NCI-H2196 (cell line): ENCODE data around the gene SLC22A2.

Source experiments
- DNase-seq: peaks from one replicate; lab custom pipeline; 2025; ENCODE audit not compliant: unreplicated experiment; lab: John Stamatoyannopoulos, UW

The SLC22A2 gene

DNA sequence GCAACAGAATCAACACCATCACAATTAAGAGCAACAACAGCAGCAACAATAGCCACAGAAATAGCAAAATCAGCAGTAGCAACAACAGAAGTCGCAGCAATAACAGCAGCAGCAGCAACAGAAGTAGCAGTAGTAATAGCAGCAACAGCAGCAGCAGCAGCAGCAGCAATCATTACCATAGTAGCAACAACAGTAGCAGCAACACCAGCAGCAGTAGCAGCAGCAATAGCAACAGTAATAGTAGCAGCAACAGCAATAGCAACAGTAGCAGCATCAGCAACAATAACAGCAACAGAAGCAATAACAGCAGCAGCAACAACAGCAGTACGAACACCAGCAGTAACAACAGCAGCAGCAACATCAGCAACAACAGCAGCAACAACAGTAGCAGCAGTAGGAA lies 39.8 kb downstream of the SLC22A2 start:
- DNase-seq: no peak

DNA sequence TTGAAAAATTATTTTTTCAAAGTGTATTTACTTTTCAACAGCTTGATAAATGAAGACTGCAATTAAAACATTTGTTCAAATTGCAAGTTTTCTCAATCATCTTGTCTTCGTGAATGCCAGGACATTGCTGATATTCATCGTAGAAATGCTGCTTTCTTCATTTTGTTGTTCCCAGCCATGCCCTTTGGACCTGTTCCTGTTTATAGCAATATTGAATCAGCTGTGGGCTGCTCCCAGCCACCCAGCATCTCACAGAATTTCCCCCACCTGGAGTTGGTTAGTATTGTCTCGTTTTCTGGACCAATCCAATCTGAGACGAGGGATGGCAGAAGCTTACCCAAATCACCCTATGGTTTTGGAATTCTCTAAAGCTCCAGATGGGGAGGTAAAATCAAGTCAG lies 40.8 kb downstream of the SLC22A2 start:
- no peak for DNase-seq

DNA sequence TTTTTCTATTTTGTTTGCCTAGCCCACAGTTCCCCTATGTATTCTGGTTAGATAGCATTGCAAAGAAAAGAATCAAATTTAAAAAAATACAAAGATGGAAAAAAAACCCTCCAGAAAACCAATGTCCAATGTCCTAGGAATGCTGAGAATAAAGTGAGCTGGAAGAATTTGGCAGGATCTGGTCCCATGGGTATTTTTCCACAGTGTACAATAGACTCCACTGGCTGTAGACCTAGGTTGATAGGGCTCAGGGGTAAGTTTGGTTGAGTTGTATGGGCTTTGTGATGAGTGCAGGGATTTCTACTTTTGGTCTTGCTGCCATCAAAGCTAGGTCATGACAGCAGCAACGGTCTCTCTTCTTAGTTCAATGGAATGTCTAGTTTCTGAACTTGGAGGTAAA lies 41.5 kb downstream of the SLC22A2 start:
- no peak for DNase-seq

DNA sequence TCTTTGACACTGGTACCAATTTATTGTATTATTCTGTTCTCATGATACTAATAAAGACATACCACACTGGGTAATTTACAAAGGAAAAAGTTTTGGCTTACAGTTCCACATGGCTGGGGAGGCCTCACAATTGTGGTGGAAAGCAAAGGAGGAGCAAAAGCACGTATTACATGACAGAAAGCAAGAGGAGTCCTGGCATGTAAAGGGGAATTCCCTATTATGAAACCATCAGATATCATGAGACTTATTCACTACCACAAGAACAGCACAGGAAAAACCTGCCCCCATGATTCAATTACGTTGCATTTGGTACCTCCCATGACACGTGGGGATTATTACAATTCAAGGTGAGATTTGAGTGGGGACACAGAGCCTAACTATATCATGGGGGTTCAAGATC lies 43.4 kb downstream of the SLC22A2 start:
- no peak for DNase-seq

DNA sequence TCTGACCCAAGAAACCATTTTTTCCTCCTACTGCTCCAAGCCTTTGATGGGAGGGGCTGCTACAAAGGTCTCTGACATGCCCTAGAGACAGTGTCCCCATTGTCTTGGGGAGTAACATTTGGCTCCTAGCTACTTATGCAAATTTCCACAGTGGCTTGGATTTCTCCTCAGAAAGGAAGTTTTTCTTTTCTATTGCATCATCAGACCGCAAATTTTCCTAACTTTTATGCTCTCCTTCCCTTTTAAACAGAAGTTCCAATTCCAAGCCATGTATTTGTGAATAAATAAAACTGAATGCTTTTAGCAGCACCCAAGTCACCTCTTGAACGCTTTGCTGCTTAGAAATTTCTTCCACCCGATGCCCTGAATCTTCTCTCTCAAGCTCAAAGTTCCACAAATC lies 51.0 kb downstream of the SLC22A2 start:
- no peak for DNase-seq

DNA sequence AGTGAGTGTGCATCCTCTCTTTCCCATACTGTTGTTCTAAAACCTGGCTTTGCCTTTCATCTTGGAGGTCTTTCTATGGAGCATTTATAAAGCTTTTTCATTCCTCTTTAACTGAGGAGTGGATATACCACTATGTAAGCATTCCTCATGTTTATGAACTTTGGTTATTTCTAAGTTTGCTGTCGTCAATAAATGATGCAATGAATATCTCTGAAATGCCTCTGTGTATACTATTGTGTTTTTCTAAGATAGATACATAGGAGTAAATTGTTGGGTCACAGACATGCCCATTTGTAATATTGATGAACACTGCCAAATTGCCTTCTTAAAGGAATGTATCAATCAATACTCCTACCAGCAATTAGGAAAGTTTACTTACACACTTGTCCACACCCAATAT lies 53.9 kb downstream of the SLC22A2 start:
- no peak for DNase-seq

DNA sequence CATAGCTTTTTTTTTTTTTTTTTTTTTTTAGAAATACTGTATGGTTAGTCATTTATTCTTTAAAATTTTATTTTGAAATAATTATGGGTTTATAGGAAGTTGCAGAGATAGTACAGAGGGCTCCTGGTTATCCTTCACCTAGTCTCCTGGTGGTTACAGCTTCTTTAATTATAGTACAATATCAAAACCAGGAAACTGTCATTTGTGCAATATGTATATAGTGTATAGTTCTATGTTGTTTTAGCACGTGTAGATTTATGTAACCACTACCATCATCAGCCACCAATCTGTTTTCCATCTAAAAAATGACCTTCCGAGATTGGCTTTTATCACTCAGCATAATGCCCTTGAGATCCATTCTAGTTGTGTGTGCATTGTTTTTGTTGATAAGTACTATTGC lies 54.7 kb downstream of the SLC22A2 start:
- no peak for DNase-seq

DNA sequence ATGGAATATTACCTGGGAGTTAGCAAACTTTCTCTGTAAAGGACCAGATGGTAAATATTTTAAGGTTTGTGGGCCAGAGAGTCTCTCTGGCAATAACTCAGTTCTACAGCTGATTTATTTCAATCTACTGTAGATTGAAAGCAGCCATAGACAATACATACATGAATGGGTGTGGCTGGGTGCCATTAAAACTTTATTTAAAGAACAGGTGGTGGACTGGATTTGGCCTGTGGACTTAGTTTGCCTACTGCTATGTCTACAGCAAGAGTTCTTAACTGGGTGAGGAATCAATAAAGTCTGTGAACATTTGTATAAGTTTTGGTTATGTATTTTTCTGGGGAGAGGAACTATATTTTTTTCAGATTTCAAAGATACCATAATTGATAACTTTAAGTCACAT lies 55.1 kb downstream of the SLC22A2 start:
- DNase-seq: no peak

DNA sequence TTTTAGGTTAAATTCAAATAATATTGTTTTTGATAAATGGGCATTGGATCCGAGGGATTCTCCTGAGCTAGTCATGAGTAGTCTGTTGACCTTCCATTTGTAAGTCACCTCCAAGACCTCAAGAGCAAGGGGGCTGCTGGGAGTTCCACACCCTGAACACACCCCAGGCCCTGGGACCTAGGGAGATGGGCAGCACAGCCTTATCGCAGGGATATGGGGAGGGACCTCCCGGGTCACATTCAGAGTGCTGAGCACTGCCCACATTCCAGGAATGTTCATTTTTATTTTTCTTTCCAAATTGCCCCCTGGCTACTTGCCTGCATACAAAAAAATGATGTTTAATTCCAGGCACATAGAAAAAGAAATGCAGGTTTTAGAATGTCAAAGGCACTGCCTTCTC lies 55.5 kb downstream of the SLC22A2 start:
- no peak for DNase-seq

DNA sequence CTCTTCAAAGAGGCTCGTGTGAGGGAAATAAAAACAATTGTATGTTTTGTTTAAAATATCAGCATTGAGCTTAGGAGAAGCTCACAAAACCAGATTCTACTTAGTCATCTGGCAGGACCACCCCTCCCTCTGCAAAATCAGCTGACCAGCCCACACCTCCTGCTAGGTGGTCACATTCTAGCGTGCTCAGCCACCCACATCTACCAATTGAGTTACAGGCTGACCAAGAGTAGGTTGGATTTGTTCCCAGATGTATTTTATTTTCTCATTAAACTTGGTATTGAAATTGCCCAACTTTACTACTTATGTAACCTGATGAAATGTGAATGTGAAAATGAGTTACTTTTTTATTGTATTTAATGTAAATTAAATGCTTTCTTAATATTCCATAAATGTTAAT lies 56.2 kb downstream of the SLC22A2 start:
- DNase-seq: no peak

DNA sequence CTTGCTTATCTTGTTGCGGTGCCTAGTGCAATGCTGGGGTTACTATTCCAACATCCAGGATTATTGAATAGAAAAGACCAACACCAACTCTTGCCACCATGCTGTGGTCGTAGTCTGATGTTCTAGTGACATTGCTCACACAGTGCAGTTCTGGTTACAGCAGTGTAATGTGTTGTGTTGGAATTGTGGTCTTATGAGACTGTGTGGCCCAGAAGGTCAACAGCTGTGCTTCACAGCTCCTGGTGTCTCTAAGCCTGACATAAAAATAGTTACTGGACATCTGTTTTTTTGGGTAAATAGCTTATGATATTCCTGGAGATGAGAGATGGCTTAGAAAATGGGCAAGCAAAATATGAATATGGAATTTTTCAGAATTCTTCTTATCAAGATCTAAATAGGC lies 57.6 kb downstream of the SLC22A2 start:
- no peak for DNase-seq

DNA sequence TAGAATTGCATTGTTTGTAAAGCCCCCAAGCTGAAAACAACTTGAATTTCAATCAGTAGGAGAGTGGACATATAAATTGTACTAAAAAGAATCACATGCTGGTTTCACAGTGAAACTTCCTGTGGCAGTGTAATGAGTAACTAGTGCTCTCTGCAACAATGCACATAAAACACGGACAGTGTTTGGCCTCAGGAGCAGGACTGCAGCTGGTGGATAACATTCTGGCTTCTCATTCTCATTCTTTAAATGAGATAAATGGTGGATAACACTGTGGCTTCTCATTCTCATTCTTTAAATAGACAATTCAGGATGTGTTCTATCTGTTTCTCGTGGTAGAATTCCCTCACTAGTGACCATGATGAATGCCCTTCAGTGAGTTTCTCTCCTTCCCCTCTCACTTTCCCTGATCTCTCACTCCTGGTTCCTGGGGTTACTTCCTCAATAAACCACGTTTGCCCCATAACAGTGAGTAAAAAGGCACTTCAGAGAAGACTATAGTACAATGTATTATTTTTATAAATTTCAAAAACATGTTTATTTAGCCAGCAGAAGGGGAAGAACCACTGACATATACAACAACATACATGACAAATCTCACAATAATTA lies 59.9 kb downstream of the SLC22A2 start:
- no peak for DNase-seq

DNA sequence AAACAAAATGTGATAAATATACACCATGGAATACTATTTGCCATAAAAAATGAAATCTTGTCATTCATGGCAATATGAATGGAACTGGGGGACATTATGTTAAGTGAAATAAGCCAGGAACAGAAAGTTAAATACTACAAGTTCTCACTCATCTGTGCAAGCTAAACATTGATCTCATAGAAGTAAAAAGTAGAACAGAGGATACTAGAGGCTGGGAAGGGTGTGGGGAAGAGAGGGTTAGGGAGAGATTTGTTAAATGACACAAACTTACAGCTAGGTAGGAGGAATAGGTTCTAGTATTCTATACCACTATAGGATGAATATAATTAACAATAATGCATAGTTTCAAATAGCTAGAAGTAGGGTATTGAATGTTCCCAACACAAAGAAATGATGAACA lies 61.0 kb downstream of the SLC22A2 start:
- DNase-seq: no peak

DNA sequence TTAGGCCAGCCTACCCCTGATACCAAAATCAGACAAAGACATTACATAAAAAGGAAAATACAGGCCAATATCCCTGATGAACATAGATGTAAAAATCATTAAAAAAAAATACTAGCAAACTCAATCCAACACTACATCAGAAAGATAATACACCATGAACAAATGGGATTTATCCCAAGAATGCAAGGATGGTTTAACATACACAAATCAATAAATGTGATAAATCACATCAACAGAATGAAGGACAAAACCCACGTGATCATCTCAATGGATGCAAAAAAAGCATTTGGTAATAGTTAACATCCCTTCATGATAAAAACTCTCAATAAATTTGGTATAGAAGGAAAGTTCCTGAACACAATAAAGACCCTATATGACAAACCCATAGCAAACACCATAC lies 63.8 kb downstream of the SLC22A2 start:
- DNase-seq: no peak

DNA sequence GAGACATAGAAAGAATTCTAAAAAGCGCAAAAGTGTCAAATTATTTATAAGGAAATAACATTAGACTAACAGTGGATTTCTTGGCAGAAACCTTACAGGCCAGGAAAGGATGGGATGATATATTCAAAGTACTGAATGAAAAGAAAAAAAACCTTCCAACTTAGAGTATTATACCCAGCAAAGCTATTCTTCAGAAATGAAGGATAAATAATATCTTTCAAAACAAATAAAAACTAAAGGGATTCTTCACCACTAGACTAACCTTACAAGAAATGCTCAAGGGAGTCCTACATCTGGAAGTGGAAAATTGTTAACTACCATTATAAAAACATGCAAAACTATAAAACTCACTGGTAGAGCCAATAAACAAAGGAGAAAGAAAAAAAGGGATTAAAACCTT lies 65.8 kb downstream of the SLC22A2 start:
- DNase-seq: no peak

DNA sequence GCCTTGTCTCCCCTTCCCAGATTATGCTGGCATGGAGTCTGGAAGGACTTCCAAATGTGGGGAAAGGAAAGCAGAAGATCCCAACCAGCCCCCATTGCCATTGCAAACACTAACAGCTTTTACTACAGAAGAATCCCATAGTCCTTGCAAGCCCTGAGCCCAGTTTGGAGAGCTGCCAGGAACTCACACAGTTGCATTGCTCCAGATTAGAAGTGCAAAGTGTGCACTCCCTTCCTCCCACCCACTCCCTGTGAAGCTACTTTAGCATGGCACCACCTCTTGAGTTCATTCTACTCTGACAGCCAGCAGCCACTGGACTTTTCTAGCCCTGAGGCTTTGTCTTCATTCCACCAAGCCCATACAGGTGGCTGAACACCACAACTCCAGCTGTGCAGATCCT lies 67.6 kb downstream of the SLC22A2 start:
- DNase-seq: no peak

DNA sequence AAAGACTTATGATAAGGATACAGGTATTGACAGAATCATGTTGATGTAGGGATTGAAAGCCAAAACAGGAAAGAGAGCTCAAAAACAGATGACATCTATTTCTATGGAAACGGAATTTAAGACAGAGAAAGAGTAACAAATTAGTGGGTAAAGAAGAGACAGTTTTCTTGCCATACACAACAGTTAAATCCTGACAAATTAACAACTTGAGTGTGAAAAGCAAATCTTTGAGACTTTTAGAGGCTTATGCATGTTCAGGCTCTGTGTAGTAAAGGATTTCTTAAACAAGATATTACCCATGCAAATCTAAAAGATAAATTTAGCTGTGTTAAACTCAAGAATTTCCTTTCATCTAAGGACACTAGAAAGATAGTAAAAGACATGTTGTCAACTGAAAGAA lies 68.5 kb downstream of the SLC22A2 start:
- no peak for DNase-seq

DNA sequence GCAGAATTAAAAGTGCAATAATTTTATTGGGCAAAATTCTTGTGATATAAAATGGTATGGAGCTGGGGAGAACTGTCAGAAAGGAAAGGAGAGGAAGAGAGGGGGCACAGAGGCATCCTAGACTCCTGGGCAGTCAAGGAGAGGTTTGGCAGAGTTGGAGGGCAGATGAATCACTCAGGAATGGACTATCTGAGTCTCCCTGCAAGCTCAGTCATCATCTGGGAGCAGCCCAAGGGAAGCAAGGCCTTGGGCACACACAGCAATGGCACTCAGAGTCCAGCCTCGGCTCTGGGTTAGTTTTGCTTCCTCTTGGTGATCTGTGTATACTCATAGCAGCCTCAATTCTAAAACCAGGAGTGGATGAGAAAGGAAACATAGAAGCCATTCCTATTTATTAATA lies 69.8 kb downstream of the SLC22A2 start:
- DNase-seq: no peak

DNA sequence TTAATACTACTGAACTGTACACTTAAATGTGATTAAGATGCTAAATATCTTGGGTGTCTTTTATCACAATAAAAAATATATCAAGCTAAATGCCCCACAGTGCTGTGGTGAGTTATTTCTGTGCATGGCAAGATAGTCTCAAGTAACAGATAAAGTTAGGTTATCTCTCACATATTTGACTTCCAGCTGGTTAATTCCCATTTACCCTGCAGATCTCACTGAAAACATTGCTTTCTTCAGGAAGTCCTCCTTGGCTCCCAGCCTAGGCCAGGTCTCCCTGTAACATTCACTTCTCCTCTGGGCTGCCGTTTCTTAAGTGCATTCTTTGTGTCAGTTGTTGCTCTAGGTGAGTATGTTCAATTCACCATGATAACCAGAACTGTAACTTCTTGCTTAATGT lies 77.9 kb downstream of the SLC22A2 start:
- no peak for DNase-seq

DNA sequence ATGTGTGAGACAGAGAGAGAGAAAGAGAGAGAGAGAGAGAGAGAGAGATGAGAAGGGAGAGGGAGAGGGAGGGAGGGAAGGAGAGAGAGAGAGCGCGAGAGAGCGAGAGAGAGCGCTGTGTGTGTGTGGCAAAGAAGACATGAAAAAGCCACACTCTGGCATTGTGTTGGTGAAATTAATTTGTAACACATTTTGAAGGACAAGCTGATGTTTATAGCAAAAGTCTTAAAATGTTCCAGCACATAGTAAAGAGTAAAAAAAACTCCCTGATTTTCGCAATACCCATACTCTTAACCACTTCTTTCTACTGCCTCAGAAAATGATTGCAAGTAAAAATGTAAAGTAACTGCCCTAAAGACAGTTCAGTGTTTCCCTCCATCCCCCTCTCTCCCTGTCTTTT lies 80.3 kb downstream of the SLC22A2 start:
- DNase-seq: no peak

DNA sequence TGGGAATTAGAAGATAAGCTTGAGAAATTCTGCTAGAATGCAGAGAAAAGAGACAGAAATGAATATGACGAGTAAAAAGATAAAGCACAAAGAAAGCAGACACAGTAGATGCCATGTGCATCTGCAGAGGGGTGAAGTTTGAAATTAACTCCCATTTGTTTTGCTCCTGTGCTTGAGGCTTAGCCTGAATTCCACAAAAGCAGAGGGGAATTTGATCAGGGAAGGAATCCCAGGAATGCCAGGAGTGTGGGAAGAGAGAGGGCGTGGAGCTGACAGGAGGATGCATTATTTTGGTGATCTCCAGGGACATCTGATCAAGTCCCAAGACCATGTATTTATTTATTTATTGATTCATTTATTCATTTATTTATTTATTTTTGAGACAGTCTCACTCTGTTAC lies 81.4 kb downstream of the SLC22A2 start:
- no peak for DNase-seq

DNA sequence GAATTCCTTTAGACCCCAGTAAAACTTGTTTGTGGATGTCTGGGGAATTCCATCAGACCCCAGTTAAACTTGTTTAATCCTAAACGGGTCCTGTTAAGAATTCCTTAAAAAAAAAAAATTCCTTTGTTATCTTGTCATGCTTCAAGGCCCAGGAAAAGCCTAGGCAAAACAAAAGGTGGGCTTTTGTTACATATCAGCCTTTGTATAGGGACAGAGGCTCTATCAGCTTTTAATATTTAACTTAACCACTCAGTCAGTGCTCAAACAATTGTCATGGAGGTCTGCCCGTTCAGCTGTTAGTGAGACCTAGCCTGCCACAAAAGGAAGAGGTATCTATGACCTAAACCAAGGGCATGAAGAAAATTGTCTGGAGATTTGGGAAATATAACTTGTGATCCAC lies 83.9 kb downstream of the SLC22A2 start:
- DNase-seq: no peak

DNA sequence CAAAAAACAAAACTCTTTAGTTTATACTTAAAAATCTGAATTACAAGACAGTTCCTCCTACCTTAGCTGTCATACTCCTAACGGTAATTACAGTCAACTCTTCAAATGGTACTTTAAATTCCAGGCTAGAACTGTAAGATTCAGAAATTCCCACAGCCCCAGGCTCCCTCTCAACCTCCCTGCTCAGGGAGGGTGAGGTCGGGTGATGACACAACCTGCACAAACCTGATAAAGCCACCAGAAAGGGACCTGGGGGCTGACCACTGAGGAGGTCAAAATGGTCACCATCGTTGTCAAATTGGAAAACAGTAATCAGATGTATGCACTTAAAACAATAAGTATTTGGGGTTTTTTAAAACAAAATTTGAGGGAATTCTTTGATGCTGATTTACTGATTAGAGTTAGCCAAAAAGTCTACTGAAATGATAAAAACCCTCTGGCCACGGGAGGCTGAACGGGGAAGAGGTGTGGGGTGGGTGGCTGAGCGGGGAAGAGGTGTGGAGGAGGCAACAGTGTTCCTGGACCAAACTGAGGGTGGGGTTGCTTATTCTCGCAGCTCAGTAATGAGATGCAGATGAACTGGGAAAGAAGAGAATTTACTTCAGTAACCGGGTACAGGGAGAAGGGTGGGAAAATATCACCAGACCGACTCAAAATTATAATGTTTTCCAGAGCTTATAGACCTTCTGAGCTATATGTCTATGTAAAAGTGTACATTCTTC lies 84.7 kb downstream of the SLC22A2 start:
- DNase-seq: no peak
